Measurements from ENCODE around the gene HOXD11.

HOXD11 gene

DNA sequence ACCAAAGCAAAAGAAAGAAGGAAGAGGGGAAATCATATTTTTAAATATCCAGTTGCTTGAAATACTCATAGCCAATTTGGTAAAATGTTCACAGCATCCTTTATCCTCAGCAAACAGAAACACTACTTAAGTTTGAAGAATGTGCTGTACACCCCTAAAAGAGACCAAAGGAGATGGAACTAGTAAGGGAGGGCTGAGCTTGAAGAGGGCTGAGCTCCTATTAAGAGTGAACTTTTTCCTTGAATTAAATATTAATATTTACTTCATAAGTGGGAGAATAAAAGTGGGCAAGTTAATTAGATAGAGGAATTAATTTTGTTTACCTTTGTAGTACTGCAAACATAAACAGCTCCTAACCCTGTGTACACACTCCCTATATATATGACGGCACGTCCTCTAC is 30.3 kb upstream of the HOXD11 start:
- no peak for TF ChIP-seq CTCF (IDR thresholded peaks at IDR 0.05; ENCODE audit: control extremely low read depth, extremely low read depth, low read depth, missing control alignments)
- no peak for DNase-seq (ENCODE audit: extremely low spot score)
- CTCF ChIA-PET = interaction anchor here (1.4 to 1.7 kb wide), 2 partner anchors 21 to 50 kb away, joined by 4 to 7 read pairs; no protein-coding TSS in a partner anchor
- POLR2A ChIA-PET = no interaction called here

DNA sequence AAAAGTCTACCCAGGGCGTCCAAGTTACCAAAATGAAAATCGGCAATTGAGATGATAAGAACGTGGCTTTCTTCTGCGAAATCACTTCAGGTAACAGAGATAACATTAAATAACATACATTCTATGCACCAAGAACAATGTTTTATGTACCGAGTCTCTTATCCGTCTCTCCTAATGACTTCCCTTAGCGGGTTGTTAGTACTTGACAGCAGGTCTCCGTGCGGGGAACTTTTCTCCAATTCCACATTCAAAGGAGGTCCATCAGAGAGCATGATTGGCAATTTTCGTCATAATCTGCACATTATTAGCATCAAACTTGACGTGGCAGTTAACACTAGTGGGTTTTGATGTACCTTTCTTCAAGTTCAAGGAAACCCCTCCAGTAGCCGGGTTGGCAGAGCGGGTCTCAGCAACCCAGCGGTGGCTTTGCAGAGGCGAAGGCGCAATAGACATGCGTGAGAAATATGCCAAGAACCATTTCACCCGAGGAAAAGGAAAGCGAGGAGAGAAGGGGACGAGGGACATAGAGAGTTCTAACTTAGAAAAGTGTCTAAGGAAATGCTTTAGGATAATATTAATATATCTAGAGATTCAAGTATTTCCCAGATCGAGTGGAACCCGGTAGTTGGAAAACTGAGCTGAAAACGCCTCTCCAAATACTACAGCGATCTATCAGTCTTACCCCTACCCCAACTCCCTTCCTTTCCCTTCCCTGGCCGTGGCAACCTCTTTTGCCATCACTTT is 28.4 kb upstream of the HOXD11 start:
- ChIA-PET POLR2A (no interaction called here), CTCF (no interaction called here)
- no peak for TF ChIP-seq CTCF (IDR thresholded peaks at IDR 0.05; ENCODE audit: control extremely low read depth, extremely low read depth, low read depth, missing control alignments)
- no peak for DNase-seq (ENCODE audit: extremely low spot score)

DNA sequence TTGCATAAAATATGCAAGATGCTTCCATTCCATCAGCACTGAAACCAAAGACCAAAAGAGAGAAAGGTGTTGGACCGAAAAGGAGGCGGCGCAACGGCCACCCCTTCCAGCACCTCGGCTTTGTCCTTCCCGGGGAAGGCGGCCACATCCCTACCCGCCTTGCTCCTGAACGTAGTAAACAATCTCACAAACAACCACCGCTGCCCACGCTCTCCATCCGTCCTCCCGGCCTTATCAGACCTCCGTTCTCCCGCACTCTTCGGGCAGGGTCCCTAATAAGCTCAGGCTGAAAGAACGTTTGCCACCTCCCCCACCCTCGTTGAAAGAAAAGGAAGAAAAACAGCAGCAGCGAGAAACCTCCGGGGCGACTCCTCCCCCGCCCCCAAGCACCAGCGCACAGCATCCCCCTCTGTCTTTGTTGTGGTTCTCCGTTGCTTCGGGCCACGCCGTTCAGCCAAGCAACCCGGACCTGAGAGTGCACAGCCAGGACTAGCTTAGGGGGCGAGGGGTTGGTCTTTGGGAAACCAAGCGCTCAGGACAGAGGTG is 27.7 kb upstream of the HOXD11 start:
- ChIA-PET CTCF (no interaction called here), POLR2A (no interaction called here)
- no peak for DNase-seq (ENCODE audit: extremely low spot score)
- TF ChIP-seq CTCF (IDR thresholded peaks at IDR 0.05; ENCODE audit: control extremely low read depth, extremely low read depth, low read depth, missing control alignments) = no peak

DNA sequence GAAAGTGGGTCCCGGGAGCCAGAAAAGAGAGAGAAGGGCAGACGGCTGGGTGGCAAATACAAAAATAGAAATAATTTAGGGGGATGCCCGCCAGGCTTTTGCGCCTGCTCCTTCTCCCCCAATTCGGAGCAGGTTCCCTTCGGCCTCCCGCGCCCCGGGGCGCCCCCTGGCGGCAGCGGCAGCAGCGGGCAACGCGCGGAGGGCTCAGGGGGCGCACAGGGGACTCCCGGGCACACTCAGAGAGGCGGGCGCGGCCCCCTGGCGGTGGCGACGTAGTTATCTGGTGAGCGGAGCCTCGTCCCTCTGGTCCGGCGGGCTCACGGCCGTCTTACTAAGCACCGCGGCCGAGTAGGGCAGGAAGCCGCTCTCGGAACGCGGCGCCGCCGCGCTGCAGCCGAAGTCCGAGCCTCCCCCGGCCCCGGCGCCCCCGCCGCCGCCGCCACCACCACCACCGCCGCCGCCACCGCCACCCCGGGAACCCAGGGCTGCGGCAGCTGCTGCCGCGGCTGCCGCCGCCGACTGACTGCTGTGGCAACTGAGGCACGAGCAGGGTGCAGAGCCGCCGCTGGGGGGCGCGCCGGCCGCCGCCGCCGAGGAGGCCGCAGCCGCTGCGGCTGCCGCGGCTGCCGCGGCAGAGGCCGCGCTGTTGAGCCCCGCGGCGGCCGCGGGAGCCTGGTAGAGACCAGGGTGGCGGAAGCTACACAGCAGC is 27.1 kb upstream of the HOXD11 start:
- POLR2A ChIA-PET = no interaction called here
- CTCF ChIA-PET = interaction anchor here (0.8 to 1.3 kb wide), 3 partner anchors 47 to 571 kb away, joined by 3 to 4 read pairs (median 3); no protein-coding TSS in a partner anchor
- peak; percentile 30 for TF ChIP-seq CTCF (IDR thresholded peaks at IDR 0.05; ENCODE audit: control extremely low read depth, extremely low read depth, low read depth, missing control alignments)
- peak; percentile 62 for DNase-seq (ENCODE audit: extremely low spot score)

DNA sequence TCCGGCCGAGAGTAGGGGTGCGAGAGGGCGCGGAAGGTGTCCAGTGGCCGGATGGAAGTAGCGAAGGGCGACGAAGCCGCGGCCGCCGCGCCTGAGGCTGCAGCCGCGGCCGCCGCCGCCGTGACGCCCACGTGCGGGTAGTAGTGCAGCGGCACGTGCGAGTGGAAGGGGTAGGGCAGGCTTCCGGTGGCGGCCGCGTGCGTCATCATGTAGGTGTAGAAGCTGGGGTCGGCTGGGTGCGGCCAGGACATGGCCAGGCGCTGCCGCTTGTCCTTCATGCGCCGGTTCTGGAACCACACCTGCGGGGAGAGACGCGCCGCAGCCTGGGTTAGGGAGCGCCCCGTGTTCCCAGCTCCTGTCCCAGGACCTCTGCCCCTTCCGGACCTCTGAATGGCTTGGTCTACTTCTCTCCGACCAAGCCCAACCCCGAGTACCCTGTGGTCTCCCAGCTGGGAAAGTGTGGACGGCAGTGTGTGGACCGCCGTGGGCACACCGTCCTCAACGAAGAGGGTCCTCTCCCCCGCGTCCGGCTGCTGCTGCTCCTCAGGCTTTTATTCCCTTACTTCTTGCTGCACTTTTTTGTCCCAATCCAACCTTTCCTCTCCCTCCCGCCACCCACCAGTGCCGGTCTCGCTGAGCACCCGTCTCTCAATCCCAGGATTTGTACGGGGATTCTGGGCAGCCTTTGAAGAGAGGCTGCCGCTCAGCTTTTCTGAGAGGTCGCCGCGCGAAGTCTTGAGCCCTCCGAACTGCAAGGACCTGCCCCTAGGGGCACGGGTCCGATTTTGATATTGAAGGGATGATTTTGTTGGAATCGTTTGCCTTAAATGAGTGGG is 26.3 kb upstream of the HOXD11 start:
- DNase-seq (ENCODE audit: extremely low spot score) = no peak
- ChIA-PET POLR2A (no interaction called here), CTCF (interaction anchor here (0.8 to 1.3 kb wide), 3 partner anchors 46 to 570 kb away, joined by 3 to 4 read pairs (median 3); no protein-coding TSS in a partner anchor)
- TF ChIP-seq CTCF (IDR thresholded peaks at IDR 0.05; ENCODE audit: control extremely low read depth, extremely low read depth, low read depth, missing control alignments) = no peak

DNA sequence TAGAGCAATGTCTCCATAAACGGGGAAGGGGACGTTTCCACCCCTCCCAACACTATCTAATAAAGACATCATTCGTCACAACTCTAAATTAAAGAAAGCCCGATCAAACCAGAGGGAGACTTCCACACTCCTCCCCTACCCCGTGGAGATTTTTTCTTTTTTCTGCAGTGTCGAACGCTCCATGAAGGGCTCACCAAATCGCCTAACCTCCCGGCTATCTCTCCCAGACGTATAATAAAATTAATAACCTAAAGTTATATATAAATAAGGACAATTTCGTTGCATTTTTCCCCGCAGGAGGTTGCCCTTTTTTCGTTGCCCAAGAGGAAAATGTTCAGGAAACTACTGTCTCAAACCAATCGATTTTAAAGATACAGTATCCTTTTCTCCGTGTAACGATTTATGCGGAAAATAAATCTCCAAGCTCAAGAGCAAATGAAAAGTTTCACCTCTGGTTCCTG is 25.7 kb upstream of the HOXD11 start:
- POLR2A ChIA-PET = no interaction called here
- no peak for TF ChIP-seq CTCF (IDR thresholded peaks at IDR 0.05; ENCODE audit: control extremely low read depth, extremely low read depth, low read depth, missing control alignments)
- DNase-seq (ENCODE audit: extremely low spot score) = no peak
- CTCF ChIA-PET = interaction anchor here (1.1 kb wide), 1 partner anchor 46 kb away, joined by 4 read pairs; no protein-coding TSS in a partner anchor

Data from GM10248 (cell line).